GM19468 (cell line): ENCODE data around the gene RGS11.
"Not testable (repeated sequence)": the region's sequence is repeated elsewhere in the genome, so short reads cannot be mapped to it uniquely, and the experiment has no call there.

ENCODE experiments used
- ATAC-seq: cut with Tn5 transposase; IDR thresholded peaks from one replicate; pipeline ENCODE4 v1.9.1; 2021; ENCODE audit warnings: mild to moderate bottlenecking, moderate library complexity, moderate number of reproducible peaks; ENCODE audit not compliant: unreplicated experiment; ENCODE audit errors: extremely low read depth

RGS11 gene

DNA sequence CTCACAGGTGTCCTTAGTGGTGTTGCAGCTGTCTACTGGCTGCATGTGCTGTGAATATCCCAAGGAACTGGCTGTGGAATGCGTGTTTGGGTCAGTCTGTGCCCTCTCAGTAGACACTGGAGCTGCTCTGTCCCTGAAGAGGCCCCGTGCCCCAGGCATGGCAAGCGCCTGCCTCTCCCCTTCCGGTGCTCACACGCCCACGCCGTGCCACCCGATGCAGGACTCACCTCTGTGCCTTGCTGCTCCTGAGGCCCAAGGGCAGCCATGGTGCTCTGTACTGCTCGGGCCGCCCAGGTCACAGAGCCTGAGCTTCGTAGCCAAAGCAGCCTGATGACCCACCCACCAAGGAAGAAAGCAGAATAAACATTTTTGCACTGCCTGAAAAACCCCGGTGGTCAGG is 10.0 kb downstream of the RGS11 start:
- no peak for ATAC-seq

DNA sequence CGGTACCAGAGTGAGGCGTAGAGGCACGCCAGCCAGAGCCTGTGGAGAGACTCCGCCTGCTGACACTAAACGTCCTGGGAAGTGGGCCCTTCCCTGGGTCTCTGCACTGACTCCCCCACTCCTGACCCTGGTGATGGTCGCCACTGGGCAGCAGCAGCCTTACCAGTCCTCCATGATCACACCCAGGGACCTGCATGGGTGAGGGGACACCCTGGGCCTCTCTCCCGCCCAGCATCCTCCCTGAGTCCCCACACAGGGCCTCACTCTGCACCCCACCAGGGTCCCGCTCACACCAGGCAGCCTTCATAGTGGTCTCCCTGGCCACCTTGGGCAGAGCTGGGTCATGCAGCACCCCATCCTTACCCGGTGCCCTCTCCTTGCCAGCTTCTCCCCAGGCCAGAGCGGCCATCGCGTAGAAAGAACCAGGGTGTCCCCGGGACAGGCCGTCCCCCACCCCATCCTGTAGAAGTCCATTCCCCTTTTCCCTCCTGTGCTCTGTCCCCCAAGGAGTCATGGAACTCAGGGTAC is 10.7 kb downstream of the RGS11 start:
- no peak for ATAC-seq

DNA sequence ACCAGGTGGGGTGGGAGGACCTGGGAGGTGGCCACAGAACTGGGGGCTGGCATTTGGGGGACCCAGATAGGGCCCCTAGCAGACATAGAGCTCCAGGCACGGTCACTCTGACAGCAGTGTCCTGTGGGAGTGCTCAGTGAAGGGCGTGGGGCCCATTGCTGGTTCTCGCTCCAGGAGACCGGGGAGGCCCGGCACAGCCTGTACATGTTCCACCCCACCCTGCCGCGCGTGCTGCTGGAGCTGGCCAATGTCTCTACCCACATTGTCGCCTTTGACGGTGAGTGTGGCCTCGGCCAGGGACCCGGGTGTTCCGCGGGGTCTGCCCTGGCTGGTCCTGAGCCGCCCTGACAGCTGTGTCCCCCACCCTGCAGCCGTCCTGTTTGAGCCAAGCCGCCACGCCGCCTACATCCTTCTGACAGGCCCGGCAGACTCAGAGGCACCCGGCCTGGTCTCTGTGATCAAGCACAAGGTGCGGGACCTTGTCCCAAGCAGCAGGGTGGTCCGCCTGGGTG is 11.2 kb downstream of the RGS11 start:
- ATAC-seq, result no peak

DNA sequence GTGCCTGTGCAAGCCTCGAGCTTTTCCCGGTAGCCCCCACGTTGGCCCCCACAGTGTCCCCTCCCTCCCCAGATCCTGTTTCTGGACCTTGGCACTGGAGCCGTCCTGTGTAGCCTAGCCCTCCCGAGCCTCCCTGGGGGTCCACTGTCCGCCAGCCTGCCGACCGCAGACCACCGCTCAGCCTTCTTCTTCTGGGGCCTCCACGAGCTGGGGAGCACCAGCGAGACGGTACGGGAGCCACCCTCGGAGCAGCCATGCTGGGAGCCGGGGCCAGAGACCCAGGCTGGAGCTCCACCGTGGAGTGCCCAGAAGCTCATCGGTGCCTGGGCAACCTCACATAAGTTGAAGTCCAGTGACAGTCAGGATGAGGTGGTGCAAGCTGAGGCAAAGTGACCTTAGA is 11.8 kb downstream of the RGS11 start:
- no peak for ATAC-seq

DNA sequence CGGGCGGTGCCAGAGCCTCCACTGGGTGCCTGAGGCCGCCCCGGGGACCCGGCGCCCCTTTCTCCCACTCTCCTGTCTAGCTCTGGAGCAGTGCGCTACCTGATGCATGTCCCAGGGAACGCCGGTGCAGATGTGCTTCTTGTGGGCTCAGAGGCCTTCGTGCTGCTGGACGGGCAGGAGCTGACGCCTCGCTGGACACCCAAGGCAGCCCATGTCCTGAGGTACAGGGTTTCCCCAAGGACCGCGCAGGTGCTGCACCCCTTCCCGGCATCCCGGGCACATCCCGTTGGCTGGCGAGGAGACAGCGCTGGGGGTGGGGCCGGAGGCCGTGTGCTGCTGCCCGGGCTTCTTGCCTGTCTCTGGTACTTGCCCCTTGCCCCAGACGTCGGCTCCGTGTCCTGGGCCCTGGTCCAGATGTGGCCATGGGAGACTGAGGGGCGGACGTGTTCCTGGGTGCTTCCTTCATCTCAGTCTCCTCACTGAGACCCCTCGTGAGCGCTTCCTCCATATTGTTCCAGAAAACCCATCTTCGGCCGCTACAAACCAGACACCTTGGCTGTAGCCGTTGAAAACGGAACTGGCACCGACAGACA is 12.5 kb downstream of the RGS11 start:
- no peak for ATAC-seq

DNA sequence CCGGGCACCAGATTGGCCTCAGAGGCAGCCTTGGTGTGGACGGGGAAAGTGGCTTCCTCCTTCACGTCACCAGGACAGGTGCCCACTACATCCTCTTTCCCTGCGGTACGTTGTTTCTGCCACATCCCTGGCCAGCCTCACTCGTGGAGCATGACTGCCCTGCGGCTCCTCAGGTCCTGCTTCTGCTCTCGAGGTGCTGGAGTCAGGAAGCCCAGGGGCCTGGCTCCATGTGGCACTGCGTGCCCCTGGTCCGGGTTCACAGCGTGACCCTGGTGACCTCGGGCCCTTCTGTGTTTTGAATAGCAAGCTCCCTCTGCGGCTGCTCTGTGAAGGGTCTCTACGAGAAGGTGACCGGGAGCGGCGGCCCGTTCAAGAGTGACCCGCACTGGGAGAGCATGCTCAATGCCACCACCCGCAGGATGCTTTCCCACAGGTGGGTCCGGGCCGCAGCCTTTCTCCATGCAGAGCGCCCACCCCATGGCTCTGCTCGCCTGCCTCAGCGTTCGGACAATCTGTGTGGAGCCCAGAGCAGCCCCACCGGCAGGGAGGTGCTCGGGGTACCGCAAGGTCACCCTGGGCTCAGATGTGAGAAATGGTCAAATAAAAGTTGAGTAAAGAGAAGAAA is 13.5 kb downstream of the RGS11 start:
- ATAC-seq, result no peak

DNA sequence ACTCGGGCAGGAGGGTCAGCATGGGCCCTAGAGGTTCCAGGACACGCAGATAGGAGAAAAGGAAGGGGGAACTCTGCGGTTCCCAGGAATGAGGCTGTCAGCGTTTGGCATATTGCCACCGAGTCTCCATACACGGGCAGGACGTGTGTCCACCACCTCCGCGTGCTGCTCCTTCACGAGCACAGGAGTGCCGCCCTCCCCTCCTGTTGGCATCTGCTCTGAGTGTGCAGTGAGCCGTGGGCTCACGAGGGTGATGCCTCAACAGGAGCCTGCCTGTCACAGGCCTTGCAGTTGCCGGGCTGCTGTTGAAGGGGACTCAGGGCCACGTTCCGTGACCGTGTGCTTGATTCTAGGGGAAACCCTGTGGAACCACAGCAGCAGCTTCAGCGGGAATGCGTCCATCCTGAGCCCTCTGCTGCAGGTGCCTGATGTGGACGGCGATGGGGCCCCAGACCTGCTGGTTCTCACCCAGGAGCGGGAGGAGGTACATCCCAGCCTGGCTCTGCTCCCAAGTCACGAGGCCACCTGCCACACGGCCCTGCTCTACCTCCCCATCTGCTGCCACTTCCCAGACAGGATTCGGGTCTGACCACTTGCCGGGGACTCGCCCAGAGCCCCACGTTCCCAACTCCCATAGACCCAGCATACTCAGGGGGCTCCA is 14.6 kb downstream of the RGS11 start:
- no peak for ATAC-seq

DNA sequence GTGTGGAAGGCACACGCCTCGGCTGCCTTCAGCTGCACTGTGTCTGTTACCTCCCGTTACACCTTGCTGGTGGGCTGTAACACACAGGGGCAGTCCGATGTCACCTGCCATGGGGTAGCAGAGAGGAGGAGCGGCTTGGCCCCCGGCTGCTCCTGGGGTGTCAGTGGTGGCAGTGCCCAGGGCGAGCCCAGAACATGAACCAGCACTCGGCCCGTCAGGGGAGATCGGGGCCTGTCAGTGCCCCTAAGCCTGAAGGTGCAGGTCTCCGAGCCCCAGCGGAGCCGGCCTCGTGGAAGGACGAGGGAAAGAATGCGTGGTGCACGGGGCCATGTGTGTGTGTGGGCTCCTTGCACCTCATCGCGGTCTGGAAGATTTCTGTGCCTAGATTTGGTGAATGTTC is 15.4 kb downstream of the RGS11 start:
- no peak for ATAC-seq

DNA sequence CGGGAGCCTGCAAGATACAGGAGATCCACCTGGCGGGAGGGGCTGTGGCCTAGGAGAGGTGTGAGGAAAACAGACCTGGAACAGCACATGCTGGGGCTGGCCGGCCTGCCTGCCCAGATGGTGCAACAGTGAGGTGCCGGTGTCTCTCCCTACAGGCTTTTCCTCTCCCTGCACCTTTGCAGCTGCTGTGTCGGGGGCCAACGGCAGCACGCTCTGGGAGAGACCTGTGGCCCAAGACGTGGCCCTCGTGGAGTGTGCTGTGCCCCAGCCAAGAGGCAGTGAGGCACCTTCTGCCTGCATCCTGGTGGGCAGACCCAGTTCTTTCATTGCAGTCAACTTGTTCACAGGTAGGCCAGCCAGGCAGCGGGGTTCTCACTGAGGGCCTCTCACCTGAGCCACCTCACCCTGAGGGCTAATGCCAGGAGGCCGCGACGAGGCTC is 15.9 kb downstream of the RGS11 start:
- ATAC-seq, result no peak

DNA sequence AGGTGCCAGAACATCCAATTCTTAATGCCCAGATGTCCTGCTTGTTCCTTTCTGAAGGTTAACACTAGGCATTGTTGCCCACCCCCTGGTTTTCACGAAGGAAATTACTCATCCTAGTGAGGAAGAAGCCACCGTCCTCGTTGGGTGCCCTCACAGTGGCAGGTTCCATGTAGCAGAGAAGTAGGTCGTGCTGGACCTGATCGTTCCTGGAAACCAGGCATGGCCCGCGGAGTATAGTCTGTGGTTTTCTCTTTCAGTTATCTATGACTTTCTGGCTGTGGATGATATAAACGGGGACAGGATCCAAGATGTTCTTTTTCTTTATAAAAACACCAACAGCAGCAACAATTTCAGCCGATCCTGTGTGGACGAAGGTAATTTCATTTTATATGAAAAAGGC is 16.5 kb downstream of the RGS11 start:
- no peak for ATAC-seq

DNA sequence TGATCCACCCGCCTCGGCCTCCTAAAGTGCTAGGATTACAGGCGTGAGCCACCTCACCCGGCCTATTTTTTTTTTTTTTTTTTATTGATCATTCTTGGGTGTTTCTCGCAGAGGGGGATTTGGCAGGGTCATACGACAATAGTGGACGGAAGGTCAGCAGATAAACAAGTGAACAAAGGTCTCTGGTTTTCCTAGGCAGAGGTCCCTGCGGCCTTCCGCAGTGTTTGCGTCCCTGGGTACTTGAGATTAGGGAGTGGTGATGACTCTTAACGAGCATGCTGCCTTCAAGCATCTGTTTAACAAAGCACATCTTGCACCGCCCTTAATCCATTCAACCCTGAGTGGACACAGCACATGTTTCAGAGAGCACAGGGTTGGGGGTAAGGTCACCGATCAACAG is 17.7 kb downstream of the RGS11 start:
- ATAC-seq, result not testable (repeated sequence)

DNA sequence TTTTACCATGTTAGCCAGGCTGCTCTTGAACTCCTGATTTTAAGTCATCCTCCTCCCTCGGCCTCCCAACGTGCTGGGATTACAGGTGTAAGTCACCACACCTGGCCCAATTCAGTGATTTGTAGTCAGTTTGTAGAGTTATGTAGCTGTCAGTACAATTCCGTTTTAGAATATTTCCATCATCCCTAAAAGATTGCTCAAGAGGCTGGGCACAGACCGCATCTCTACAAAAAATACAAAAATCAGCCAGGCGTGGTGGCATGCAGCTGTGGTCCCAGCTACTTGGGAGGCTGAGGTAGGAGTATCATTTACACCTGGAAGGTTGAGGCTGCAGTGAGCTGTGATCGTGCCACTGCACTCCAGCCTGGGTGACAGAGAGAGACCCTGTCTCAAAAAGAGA is 20.6 kb downstream of the RGS11 start:
- ATAC-seq, result no peak

DNA sequence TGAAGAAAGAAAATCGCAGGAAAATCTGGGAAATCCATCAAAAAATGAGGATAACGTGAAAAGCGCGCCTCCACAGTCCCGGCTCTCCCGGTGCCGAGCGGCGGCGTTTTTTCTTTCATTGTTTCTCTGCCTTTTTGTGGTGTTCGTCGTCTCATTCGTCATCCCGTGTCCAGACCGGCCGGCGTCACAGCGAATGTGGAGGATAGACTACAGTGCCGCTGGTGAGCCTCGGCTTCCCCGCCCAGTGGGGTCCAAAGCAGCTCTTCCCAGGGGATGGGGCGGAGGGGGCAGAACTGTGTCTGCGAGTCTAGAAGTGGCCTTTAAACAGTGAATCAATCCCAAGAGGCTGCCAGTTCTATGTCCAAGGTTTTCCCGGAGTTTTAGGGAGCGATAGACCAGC is 21.3 kb downstream of the RGS11 start:
- no peak for ATAC-seq

DNA sequence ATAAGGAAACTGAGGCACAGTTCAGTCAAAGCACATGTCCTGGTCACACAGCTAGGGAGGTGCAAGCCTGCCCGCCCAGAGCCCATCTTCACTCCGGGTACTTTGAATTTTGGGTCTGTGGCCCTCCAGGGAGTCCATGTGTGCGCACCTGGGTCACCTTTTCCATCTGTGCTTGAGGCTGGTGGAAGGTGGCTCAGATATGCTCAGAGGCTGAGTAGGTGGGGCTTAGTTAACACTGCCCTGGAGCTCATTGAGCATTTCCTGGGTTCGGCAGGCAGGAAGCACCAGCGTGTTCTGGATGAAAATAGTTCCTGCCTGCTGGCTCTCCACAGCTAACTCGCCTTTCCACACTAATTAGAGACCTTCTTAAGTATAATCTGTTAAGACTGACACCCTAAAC is 21.9 kb downstream of the RGS11 start:
- no peak for ATAC-seq

DNA sequence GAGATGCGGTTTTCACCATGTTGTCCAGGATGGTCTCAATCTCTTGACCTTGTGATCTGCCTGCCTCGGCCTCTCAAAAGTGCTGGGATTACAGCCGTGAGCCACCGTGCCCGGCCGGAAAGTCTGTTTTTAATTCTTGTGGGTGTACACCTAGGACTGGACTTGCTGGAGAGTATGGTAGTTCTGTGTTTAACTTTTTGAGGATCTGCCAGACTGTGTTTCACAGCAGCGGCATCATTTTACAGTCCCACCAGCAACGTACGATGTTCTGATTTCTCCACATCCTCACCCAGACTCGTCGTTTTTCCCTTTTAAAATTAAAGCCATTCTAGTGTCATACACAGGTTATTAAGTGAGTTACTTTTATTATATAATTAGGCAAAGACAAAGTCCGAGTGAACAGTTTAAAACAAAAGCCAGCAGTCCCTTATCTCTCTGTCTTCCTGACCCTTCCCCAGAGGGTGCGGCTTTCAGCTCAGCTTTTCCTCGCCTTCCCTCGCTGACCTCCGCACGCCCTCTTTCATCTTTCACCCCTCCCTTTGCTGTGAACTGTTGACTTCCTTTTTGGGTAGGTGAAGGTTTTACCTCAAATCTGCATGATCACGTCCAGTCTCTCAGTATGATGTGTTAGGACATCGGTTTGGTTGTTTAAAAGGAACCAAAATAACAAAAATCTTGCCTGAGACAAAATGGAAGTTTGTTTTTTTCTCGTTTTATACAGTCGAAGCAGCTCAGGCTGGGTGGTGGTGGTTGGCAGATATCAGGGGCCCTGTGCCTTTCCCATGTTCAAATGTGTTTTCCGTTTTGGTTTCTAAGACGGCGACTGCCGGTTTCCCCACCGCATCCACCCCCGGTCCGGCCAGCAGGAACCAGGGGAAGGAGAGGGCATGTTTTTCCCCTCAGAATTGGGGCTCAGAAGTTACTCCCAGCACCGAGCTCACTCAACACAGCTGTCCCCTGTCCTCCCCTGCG is 23.1 kb downstream of the RGS11 start:
- no peak for ATAC-seq

DNA sequence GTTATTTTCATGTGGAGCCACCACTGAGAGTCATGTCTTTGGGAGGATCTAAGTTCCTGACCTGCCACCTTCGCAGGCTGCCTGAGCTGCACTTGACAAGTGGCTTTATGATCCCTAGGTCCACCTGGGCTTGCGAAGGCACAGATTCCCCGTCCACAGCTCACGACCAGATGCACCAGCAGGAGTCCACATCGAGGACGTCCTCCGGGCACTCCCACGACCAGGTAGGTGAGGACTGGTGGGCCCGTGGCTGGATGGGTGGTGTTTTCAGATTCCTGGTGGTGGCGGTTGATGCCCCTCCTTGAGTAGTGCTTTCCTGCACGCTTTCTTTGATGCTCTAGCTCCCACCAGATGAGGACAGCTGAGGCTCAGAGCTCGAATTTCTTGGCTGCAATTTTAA is 26.3 kb downstream of the RGS11 start:
- no peak for ATAC-seq

DNA sequence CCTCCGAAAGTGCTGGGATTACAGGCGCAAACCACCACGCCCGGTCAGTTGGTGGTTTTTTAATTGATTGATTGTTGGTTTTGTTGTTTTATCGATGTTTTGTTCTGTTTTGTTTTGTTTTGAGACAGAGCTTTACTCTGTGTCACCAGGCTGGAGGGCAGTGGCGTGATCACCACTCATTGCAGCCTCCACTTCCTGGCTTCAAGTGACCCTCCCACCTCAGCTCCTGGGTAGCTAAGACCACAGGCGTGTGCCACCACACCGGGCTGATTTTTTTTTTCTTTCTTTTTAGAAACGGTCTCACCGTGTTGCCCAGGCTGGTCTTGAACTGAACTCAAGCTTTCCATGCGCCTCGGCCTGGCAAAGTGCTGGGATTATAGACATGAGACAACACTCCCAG is 28.7 kb downstream of the RGS11 start:
- ATAC-seq, result no peak

DNA sequence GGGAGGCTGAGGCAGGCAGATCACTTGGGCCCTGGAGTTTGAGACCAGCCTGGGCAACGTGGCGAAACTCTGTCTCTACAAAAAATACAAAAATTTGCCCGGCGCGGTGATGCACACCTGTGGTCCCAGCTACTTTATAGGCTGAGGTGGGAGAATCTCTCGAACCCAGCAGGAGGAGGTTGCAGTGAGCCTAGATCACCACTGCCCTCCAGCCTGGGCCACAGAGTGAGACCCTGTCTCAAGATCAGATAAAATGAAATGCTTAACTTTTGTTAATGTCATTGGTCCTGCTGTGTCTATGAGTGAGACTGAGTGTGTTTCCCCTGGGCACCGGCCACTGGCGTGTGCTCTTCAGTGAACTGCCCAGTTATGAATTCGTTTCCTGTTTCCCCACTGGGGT is 30.6 kb downstream of the RGS11 start:
- ATAC-seq, result no peak

DNA sequence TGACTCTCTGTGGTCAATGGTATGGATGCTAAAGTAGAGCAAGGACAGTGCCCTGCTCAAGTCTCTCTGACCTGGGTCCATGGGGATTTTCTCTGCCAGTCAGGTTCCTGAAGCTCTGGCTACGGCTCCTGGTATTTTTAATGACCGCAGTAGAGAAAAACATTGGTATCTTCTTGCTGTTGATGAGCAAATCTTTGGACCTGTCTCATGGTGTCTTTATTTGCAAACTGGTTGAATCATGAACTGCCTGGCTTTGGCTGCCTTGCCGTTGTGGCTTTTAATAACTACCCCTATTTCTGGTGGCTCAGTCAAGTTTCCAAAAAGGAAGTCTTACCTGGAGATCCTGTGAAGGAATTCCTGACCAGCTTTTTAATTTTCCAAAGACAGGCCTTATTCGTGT is 32.4 kb downstream of the RGS11 start:
- ATAC-seq, result no peak

DNA sequence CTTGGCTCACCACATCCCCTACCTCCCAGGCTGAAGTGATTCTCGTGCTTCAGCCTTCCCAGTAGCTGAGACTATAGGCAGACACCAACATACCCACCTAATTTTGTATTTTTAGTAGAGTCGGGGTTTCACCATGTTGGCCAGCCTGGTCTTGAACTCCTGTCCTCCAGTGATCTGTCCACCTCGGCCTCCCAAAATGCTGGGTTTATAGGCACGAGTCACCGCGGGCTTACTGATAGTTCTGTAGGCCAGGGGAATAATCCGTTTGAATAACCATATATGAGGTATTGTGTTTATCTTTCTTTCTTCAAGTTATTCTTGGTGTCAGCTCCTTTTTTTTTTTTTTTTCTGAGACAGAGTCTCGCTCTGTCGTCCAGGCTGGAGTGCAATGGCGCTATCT is 33.5 kb downstream of the RGS11 start:
- ATAC-seq, result no peak
